Measurements from ENCODE around the gene COL9A2.

DNA sequence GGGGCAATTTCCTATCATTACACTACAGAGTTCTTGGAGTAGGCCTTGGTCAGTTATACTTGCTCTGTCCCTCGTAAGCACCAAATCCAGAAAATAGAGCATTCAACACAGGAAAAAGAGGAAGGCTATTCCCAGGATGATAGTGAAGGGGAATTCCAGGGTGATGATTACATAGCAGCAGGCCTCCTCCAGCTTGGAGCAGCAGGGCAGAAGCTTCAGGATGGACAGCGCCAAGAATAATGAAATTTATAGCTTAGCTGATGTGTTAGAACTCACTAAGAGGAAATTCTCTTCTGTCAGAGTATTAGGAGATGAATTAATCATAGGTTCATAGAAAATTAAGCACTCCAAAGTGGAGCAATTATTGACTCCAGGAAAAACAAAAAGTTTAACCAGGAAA lies 45.6 kb upstream of the COL9A2 start:
- TF ChIP-seq, protein P1, sequence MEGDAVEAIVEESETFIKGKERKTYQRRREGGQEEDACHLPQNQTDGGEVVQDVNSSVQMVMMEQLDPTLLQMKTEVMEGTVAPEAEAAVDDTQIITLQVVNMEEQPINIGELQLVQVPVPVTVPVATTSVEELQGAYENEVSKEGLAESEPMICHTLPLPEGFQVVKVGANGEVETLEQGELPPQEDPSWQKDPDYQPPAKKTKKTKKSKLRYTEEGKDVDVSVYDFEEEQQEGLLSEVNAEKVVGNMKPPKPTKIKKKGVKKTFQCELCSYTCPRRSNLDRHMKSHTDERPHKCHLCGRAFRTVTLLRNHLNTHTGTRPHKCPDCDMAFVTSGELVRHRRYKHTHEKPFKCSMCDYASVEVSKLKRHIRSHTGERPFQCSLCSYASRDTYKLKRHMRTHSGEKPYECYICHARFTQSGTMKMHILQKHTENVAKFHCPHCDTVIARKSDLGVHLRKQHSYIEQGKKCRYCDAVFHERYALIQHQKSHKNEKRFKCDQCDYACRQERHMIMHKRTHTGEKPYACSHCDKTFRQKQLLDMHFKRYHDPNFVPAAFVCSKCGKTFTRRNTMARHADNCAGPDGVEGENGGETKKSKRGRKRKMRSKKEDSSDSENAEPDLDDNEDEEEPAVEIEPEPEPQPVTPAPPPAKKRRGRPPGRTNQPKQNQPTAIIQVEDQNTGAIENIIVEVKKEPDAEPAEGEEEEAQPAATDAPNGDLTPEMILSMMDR (IDR thresholded peaks at IDR 0.05) = no peak
- TF ChIP-seq EP300 (IDR thresholded peaks at IDR 0.05) = no peak
- TF ChIP-seq POLR2A (IDR thresholded peaks at IDR 0.05) = no peak
- no peak for TF ChIP-seq POLR2AphosphoS5 (IDR thresholded peaks at IDR 0.05)

All from suprapubic skin (tissue), 4 donors.